Dermis microvascular lymphatic vessel endothelial cell (primary cell): Measurements from ENCODE around the gene IRF2BPL. TPM values are rescaled to one million over a fixed set of nuclear protein-coding genes. Genes with fewer than 3 reads are reported as not detected.

ENCODE experiments used
- DNase-seq, 2 donors: peaks; one replicate each; pipeline versions ENCODE4 v3.0.0 to v3.0.0-alpha.2; 2010; ENCODE audit warnings: low read depth in 2 of 2
- total RNA-seq: library from RNA; depleted of rRNA; stranded (reverse); fragments of >200 nt; gene quantifications from 2 replicates; pipeline ENCODE4 v1.2.1, GENCODE V29; 2014

The IRF2BPL gene
- total RNA-seq, 1 donor from 2014 or later, result 7.6 TPM

- DNase-seq, result peak; percentile 76 to 96
Measured at GRCh38 chr14:77055306-77055705, 26.8 kb upstream of the IRF2BPL start.

DNA sequence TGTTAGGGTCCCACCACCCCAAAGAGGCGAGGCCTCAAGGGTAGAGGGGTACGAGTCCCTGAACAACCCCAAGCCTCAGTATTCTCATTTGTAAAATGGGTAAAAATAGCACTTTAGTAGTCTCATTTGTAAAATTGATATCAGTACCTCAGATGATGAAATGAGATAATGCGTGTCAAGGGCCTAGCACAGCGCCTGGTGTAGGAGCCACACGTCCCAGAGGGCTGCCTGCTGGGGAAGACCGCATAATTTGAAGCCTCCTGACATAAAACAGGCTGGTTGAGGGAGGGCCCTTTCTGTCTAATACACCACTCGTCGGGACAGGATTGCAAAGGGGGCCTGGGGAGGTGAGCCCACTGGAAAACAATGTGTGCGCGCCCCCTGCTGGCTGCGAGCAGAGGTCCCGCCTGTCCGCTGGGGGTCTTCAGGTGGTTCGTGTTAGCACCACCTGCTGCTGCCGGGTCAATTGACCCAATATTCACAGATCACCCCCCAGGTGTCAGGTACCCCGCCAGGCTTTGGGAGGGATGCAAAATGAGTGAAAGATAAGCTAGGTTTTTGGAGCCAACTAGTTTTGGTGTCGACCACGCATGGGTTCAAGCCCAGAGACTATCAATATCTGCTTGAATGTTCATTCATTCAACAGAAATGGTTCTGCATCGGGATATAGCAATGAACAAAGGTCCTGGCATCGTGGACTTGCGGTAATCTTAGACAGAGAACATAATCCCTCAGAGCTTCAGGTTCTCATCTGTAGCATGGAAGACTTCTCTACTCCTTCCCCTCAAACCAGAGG lies 24.7 kb upstream of the IRF2BPL start:
- peak in 1 of 2 donors; percentile 84 for DNase-seq

- DNase-seq, result no peak
Measured at GRCh38 chr14:77052281-77053044, 24.0 kb upstream of the IRF2BPL start.

GRCh38 chr14:77051116-77051515 lies 22.6 kb upstream of the IRF2BPL start:
- no peak for DNase-seq

- no peak for DNase-seq
Measured at GRCh38 chr14:77046721-77047120, 18.2 kb upstream of the IRF2BPL start.

- peak in 1 of 2 donors; percentile 47 for DNase-seq
Measured at GRCh38 chr14:77045238-77046162, 17.0 kb upstream of the IRF2BPL start.

DNA sequence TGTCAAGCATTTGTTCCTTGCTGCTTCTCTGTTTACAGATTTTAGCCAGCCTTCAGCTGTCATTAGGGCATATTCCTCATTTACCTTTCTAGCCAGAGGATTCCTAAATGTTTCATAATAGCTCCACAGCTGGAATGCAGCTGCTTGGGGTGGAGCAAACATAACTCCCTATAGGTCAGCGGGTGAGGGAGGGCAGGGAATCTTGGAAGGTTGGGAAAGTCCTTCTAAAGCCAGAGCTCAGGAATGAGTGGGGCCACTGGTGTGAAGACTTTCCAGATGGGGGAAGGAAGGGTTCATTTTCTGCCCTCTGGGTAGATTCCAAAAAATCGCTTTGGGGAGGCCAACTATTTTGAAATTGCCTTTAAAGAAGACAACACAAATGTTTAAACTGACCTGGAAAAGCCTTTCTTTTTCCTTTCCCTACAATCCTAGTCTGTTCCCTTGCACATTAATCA lies 16.3 kb upstream of the IRF2BPL start:
- no peak for DNase-seq

DNA sequence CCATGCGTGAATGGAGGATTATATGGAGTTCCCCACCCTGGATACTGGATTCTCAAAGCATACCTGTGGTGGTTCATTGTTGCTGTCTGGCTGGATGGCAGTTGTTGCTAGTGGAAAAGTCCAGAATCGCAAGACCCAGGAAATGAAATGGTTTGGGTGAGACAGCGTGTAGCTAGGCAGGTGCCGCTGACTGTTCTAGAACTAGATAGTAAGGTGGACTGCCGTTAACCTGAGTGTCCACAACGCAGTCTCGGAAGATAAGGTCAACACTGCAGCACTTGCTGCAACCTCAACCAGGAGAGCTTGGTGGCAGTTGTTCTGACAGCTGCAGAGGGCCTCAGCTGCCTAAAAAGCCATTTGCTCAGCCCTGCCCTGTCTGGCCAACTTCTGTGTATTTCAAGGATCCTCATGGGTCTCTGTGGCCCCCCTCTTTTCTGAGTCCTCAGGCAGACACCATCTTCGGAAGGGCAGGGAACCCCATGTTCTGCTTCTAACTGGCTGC lies 15.5 kb upstream of the IRF2BPL start:
- DNase-seq, result no peak

DNA sequence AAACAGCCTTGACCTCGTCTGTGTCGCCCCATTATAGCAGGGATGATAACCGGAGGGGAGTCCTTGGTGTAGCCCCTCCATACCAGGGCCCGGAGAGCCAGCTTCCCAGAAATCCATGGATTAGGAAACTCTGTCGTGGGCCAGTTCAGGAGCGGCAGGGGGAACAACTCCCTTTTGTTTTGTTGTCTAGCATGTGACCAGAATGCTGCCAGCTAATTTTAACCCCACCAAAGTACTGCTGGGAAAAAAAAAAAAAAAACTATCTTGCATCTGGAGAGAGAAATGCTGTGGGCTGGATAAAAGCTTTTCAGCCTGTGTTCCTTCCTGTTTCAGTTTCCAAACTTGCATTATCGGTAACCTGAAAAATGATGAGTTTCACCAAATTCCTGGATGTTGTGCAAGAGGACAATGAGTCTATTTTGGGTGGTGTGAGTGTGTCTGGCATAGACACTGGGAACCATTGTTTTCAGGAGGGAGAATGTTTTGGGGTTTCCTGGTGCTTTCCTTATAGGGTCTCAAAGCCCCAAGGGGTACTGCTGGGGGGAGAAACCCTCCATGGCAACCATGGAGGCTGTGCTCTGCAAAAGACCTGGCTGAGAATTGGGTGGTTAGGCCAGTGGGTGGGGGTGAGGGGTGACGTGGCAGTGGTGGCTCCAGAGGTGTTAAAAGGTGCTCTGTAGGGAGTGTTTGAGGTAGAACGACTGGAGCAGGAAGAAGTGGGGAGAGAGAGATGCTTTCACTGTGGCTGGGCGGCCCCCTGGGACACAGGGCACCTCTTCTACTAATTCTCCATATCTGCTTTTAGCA lies 14.9 kb upstream of the IRF2BPL start:
- peak; percentile 78 to 96 for DNase-seq

DNA sequence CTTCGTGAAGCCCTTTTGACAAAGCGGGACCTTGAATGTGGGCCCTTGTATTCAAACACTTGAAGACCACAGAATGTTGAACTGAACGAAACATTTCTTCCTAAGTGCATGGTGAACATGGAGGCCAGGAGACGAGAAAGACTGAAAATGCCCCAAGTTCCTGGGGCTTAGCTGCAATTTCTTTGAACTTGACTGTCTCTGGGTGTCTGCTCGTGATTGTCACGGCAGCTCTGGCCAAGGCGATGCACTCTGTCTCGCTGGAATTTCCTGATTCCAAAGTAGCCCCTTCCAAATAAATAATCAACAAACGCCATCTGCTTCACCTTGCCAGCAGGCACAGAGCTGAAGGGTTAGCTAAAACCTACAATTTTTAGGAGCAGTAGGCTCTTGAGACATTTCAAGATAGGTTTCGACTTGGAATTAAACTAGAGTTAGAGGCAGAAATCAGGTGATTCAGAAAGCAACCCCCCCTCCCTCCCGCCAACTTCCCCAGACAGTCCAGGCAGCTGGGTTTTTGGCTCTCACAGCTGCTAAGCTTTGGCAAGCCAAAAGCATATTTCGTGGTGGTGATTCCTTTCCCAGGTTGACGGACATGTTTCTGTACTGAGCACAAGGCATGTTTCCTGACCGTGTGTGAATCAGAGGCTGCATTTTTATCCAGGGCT lies 13.5 kb upstream of the IRF2BPL start:
- DNase-seq, result peak; percentile 94 to 97

GRCh38 chr14:77040741-77041653 lies 12.5 kb upstream of the IRF2BPL start:
- DNase-seq, result peak in 1 of 2 donors; percentile 80

GRCh38 chr14:77040059-77040740 lies 11.7 kb upstream of the IRF2BPL start:
- peak; percentile 99 for DNase-seq

GRCh38 chr14:77039285-77040058 lies 11.0 kb upstream of the IRF2BPL start:
- peak in 1 of 2 donors; percentile 36 for DNase-seq

DNA sequence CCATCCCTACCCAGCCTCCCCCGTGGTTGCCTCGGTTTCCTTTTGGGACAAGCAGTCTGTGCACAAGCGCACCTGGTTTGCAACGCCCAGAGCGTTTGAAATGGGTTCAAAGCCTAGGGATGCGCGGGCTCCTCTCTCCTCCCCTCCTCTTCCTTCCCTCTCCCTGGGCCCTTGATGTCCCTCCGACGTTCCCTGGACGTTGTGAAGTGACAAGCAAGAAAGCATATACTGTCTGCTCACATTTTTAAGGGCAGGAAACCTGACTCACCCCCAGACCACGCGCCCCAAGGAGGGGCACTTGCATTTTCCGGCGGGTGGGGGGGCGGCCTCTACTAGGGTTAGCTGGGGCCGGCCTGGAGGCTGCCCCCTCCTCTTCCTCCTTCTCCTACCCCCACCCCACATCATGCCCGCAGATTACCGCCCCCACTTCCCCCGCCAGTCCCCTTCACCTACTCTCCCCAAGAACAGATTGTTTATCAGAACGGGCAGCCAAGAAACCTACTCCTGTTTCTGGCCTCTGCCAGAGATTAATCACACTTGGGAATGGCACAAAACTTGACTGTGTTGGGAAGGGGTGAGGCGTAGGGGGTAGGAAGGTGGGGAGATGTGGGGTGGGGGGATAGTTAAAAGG lies 9.5 kb upstream of the IRF2BPL start:
- DNase-seq, result peak in 1 of 2 donors; percentile 58

GRCh38 chr14:77037215-77037937 lies 8.9 kb upstream of the IRF2BPL start:
- DNase-seq, result no peak

DNA sequence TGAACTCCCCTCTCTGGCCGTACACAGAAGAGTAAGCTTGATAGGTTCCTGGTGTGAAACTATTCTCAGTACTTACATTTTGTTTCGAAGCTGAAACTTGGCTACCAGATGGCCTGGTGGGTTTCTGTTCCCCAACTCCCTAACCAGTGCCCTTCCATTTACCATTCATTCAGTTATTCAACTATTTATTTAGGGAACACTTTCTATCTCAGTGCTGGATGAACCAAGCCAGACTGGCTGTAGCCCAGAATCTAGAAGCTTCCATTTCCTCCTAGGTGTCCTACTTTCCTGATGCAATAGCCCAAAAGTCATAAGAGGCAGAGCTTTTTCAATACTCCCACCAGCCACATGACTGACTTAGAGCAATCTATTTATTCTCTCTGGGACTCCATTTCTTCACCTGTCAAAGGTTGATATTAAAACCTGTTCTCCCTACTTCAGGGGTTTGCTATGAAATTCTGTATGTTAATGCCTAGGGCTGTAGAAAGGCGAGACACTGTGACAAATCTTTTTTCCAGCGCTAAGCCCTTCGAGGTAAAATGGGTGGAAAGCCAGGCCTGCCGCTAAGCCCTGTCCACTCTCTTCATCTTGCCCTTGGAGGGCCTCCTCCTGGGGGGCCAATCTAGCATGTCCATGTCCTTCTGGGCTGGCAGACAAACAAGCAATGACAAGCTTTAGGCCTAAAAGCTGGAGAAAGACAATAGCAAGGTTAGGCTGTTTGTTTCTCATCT lies 8.1 kb upstream of the IRF2BPL start:
- no peak for DNase-seq
